ENCODE results near the gene CBR3. TPM values are rescaled to one million over a fixed set of nuclear protein-coding genes. Genes with fewer than 3 reads are reported as not detected.
A peak's percentile ranks its signal among the peaks of the same experiment; 100 is the strongest.

CBR3 gene
- total and polyA plus RNA-seq, 9 of the 15 experiments (the other 6 are each of a cell fraction or from before 2014, with no cell fraction given): not detected

DNA sequence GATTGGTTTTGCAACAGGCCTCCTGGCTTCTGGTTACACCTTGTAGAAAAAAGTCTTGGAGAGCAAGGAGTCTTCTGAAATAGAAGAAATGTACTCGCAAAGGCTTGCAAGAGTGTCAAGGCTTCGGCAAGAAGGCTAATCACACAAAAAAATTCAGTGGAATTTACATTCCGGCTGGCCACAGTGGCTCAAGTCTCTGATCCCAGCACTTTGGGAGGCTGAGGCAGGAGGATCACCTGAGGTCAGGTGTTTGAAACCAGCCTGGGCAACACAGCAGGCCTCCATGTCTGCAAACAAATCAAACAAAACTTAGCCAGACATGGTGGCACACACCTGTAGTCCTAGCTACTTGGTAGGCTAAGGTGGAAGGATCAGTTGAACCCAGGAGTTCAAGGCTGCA, 14.0 kb downstream of the CBR3 start (continued):
- TF ChIP-seq, protein P1, sequence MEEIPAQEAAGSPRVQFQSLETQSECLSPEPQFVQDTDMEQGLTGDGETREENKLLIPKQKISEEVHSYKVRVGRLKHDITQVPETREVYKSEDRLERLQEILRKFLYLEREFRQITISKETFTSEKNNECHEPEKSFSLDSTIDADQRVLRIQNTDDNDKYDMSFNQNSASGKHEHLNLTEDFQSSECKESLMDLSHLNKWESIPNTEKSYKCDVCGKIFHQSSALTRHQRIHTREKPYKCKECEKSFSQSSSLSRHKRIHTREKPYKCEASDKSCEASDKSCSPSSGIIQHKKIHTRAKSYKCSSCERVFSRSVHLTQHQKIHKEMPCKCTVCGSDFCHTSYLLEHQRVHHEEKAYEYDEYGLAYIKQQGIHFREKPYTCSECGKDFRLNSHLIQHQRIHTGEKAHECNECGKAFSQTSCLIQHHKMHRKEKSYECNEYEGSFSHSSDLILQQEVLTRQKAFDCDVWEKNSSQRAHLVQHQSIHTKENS (CRISPR knock-in tag; IDR thresholded peaks at IDR 0.05): no peak
- TF ChIP-seq CAMTA2 (CRISPR knock-in tag; conservative IDR thresholded peaks at IDR 0.05): no peak

DNA sequence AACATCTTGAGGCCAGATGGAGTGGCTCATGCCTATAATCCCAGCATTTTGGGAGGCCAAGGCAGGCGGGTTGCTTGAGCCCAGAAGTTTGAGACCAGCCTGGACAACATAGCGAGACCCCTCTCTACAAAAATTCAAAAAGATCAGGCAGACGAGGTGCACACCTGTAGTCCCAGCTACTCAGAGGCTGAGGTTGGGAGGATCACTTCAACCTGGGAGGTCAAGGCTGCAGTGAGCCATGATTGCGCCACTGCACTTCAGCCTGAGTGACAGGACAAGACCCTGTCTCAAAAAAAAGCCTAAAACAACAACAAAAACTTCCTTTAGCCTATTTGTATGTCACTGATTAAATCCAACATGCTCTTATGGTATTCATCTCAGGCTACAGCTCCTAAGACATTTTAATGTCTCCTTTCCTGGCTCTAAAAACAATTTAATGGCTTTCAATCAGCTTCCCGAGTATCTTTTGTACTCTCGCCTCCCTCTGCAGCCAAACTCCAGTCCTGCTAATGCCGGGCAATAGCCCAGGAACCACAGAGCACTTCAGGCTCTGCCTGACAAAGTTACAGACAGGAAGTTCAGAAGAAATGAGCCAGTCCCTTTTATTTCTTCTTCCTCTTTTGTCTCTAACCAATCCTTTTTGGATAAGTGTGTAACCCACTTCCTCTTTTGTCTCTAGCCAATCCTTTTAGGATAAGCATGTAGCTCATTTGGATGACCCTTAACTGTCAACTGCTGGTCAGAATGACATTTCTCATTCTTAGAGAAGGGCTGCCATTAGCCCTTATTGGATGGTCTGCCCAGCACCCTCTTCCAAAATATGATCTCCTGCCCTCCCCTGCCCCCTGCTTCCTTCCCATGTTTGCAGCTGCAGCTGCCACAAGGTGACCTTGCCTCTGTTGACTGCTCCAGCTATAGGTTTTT, 15.2 kb downstream of the CBR3 start:
- in situ Hi-C loops (cut with MboI): loop anchor here (5.0 to 10.0 kb wide), 3 partner anchors 62 to 775 kb away; no protein-coding TSS in a partner anchor
- Histone ChIP-seq H3K27me3 (ENCODE audit: control insufficient read depth in 2 of 2, insufficient read depth in 2 of 2, low read length in 2 of 2) (peaks cover 0 to 6% of the 10 kb centered on the region in 2 experiments; a peak in 1 of 5 replicates), H3K4me2 (ENCODE audit: insufficient read depth, low read length) (no peak overlapping the region; the same call in 1 of the 2 replicates), H3K4me3 (no peak overlapping the region), H3K9me3 (replicated peaks; ENCODE audit: control insufficient read depth, insufficient read depth, low read depth, low read length) (no peaks in the 10 kb centered on the region), H4K20me1 (replicated peaks; ENCODE audit: control insufficient read depth, insufficient read depth, low read length) (no peaks in the 10 kb centered on the region), H3K9ac (ENCODE audit: insufficient read depth in 1 of 2, low read depth in 2 of 2, low read length in 2 of 2) (no peak overlapping the region), H3K9me1 (ENCODE audit: control insufficient read depth, insufficient read depth, low read length) (no peaks in the 10 kb centered on the region), H3K79me2 (ENCODE audit: control insufficient read depth, insufficient read depth, low read length) (no peaks in the 10 kb centered on the region), H3K4me1 (replicated peaks in 1 of 2; ENCODE audit: control insufficient read depth in 2 of 2, insufficient read depth in 2 of 2, low read length in 2 of 2) (peaks cover 0 to 6% of the 10 kb centered on the region in 2 experiments; a peak in 3 of 5 replicates), H3K36me3 (ENCODE audit: control insufficient read depth, insufficient read depth, low read length) (no peaks in the 10 kb centered on the region), H2AFZ (ENCODE audit: low read depth, low read length) (peak overlapping the region; percentile 78), H3K27ac (ENCODE audit: extremely low read depth, low read depth, low read length) (peak overlapping the region; percentile 55; the same call in 1 of the 3 replicates)
- BruUV-seq (replicated peaks): no TSS peak
- intact Hi-C loops (cut with micrococcal nuclease): no loop called here
- peak; percentile 84 for ATAC-seq
- ChIA-PET CTCF (ENCODE audit: low intra/inter-chr PET ratio) (interaction anchor here (1.2 kb wide), 1 partner anchor 9 kb away, joined by 3 read pairs; no protein-coding TSS in a partner anchor), POLR2A (interaction anchor here (0.5 to 1.1 kb wide), 4 partner anchors 12 to 170 kb away, joined by 3 to 4 read pairs (median 3); partner anchors contain the start of gene MORC3)
- peak; percentile 64 for FAIRE-seq
- peak in 1 of 4 experiments; percentile 43 for DNase-seq (ENCODE audit: extremely low read depth in 1 of 4, low spot score in 3 of 4)
- 14% methylated on average over 7 of the region's 7 CpGs for WGBS (ENCODE audit: insufficient coverage, low coverage, missing lambda C conversion rate)
- TF ChIP-seq NR1H2 (CRISPR knock-in tag; IDR thresholded peaks at IDR 0.05) (no peak), ZSCAN32 (CRISPR knock-in tag; IDR thresholded peaks at IDR 0.05) (no peak), IFI16 (CRISPR knock-in tag; IDR thresholded peaks at IDR 0.05) (no peak), SETDB1 (IDR thresholded peaks at IDR 0.05; ENCODE audit: low read length) (no peak), KLF16 (IDR thresholded peaks at IDR 0.05) (no peak), XRCC4 (IDR thresholded peaks at IDR 0.05; ENCODE audit: extremely low read depth, insufficient read depth, insufficient read length) (no peak), CEBPB (tag; IDR thresholded peaks at IDR 0.05) (peak; percentile 52), FOXJ2 (tag; IDR thresholded peaks at IDR 0.05) (no peak), ZNF174 (CRISPR knock-in tag; IDR thresholded peaks at IDR 0.05) (no peak), SRF (CRISPR knock-in tag; IDR thresholded peaks at IDR 0.05) (0 out of 4 replicates have a peak, but pooled peaks of 1 of the 2 experiments have one; percentile 19), ARHGAP35 (IDR thresholded peaks at IDR 0.05; ENCODE audit: partially characterized antibody) (no peak), ELF1 (tag; IDR thresholded peaks at IDR 0.05) (peak; percentile 75)
- TF ChIP-seq, protein P2, sequence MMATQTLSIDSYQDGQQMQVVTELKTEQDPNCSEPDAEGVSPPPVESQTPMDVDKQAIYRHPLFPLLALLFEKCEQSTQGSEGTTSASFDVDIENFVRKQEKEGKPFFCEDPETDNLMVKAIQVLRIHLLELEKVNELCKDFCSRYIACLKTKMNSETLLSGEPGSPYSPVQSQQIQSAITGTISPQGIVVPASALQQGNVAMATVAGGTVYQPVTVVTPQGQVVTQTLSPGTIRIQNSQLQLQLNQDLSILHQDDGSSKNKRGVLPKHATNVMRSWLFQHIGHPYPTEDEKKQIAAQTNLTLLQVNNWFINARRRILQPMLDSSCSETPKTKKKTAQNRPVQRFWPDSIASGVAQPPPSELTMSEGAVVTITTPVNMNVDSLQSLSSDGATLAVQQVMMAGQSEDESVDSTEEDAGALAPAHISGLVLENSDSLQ (IDR thresholded peaks at IDR 0.05): peak; percentile 77
- TF ChIP-seq, protein P3, sequence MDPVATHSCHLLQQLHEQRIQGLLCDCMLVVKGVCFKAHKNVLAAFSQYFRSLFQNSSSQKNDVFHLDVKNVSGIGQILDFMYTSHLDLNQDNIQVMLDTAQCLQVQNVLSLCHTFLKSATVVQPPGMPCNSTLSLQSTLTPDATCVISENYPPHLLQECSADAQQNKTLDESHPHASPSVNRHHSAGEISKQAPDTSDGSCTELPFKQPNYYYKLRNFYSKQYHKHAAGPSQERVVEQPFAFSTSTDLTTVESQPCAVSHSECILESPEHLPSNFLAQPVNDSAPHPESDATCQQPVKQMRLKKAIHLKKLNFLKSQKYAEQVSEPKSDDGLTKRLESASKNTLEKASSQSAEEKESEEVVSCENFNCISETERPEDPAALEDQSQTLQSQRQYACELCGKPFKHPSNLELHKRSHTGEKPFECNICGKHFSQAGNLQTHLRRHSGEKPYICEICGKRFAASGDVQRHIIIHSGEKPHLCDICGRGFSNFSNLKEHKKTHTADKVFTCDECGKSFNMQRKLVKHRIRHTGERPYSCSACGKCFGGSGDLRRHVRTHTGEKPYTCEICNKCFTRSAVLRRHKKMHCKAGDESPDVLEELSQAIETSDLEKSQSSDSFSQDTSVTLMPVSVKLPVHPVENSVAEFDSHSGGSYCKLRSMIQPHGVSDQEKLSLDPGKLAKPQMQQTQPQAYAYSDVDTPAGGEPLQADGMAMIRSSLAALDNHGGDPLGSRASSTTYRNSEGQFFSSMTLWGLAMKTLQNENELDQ (CRISPR knock-in tag; IDR thresholded peaks at IDR 0.05; ENCODE audit: borderline replicate concordance): no peak

Data from K562 (cell line).